Tibial nerve (tissue), 4 donors: ENCODE measurements around the gene SLCO3A1. TPM values are rescaled to one million over a fixed set of nuclear protein-coding genes. Genes with fewer than 3 reads are reported as not detected.

Experiments
- DNase-seq, 2 donors: peaks; one replicate each; pipeline ENCODE4 v3.0.0-alpha.2; 2019; ENCODE audit warnings: low spot score in 2 of 2
- H3K27ac ChIP-seq, 4 donors: fragments of 200-600 bp; sonication (generic) in 3 of 4; one replicate each; pipeline ENCODE4 v1.5.1; 2017 to 2019; ENCODE audit warnings: mild to moderate bottlenecking in 1 of 4
- H3K27me3 ChIP-seq, 2 donors: fragments of 200-600 bp; sonication (generic) in 1 of 2; one replicate each; pipeline versions ENCODE4 v1.5.1 to v1.6.0; 2017 to 2019
- H3K36me3 ChIP-seq, 3 donors: fragments of 200-600 bp; sonication (generic); one replicate each; pipeline ENCODE4 v1.5.1; 2018 to 2019
- H3K4me1 ChIP-seq, 4 donors: fragments of 200-600 bp; sonication (generic) in 3 of 4; one replicate each; pipeline ENCODE4 v1.5.1; 2017 to 2019
- H3K4me3 ChIP-seq, 4 donors: fragments of 200-600 bp; sonication (generic) in 3 of 4; one replicate each; pipeline ENCODE4 v1.5.1; 2017 to 2019; ENCODE audit warnings: mild to moderate bottlenecking in 1 of 4, moderate library complexity in 1 of 4
- H3K9me3 ChIP-seq, 4 donors: fragments of 200-600 bp; sonication (generic) in 3 of 4; one replicate each; pipeline ENCODE4 v1.5.1; 2017 to 2019
- CTCF ChIP-seq, 5 experiments: fragments of 200-600 bp in 3 of 5; fragments of 450-650 bp in 2 of 5; sonication (generic) in 3 of 5; IDR thresholded peaks; one replicate each; pipeline ENCODE4 v1.5.1; 2016 to 2019; ENCODE audit warnings: antibody characterized with exemption in 5 of 5, mild to moderate bottlenecking in 3 of 5, moderate library complexity in 2 of 5
- EP300 ChIP-seq, 2 donors: sonication (generic); formaldehyde crosslinking; IDR thresholded peaks; one replicate each; pipeline ENCODE4 v1.6.1; 2017; ENCODE audit warnings: antibody characterized with exemption in 2 of 2, mild to moderate bottlenecking in 1 of 2
- POLR2A ChIP-seq, 2 donors: fragments of 450-650 bp; IDR thresholded peaks; one replicate each; pipeline ENCODE4 v1.6.1; 2017; ENCODE audit warnings: antibody characterized with exemption in 2 of 2, mild to moderate bottlenecking in 2 of 2, moderate library complexity in 2 of 2
- WGBS, 2 donors: methylation state at CpG; one replicate each; pipeline ENCODE4 v1.1.5; 2018; 5-methylcytosine and 5-hydroxymethylcytosine counted together
- total RNA-seq, 4 donors: library from RNA; depleted of rRNA; stranded (reverse); fragments of >200 nt; gene quantifications; one replicate each; pipeline ENCODE4 v1.1.0, GENCODE V29; 2016

The SLCO3A1 gene
- total RNA-seq, 4 donors from 2014 or later = 13.8 to 20.2 (median 14.3) TPM

- Histone ChIP-seq H3K4me3 (no peak overlapping the region), H3K27ac (no peak overlapping the region), H3K9me3 (peaks cover 0 to 7% (median 3%) of the 10 kb centered on the region in 4 donors), H3K27me3 (no peaks in the 10 kb centered on the region), H3K36me3 (no peaks in the 10 kb centered on the region), H3K4me1 (peaks cover 0 to 7% (median 2%) of the 10 kb centered on the region in 4 donors)
- WGBS, 2 donors = 74 to 83% methylated on average over 5 of the region's 5 CpGs
- no peak for DNase-seq
- TF ChIP-seq CTCF (IDR thresholded peaks at IDR 0.05) (no peak), POLR2A (IDR thresholded peaks at IDR 0.05) (no peak), EP300 (IDR thresholded peaks at IDR 0.05) (no peak)
Observed at GRCh38 chr15:91844928-91845327, 8.6 kb upstream of the SLCO3A1 start.

- Histone ChIP-seq H3K9me3 (peaks cover 0 to 7% (median 3%) of the 10 kb centered on the region in 4 donors), H3K27me3 (no peaks in the 10 kb centered on the region), H3K4me3 (no peak overlapping the region), H3K36me3 (no peaks in the 10 kb centered on the region), H3K27ac (no peak overlapping the region), H3K4me1 (peaks cover 0 to 7% (median 2%) of the 10 kb centered on the region in 4 donors)
- WGBS, 2 donors = 27 to 37% methylated on average over 6 of the region's 6 CpGs
- TF ChIP-seq POLR2A (IDR thresholded peaks at IDR 0.05) = no peak
- no peak for TF ChIP-seq EP300 (IDR thresholded peaks at IDR 0.05)
- TF ChIP-seq CTCF (IDR thresholded peaks at IDR 0.05) = no peak
- DNase-seq = no peak
Observed at GRCh38 chr15:91845720-91846119, 7.8 kb upstream of the SLCO3A1 start.

- WGBS, 2 donors = 27 to 41% methylated on average over 3 of the region's 3 CpGs
- DNase-seq = no peak
Observed at GRCh38 chr15:91849180-91849579, 4.3 kb upstream of the SLCO3A1 start.

GRCh38 chr15:91849749-91850161, 3.8 kb upstream of the SLCO3A1 start:
- H3K4me3 ChIP-seq = no peak overlapping the region
- H3K4me1 ChIP-seq = peaks cover 0 to 28% (median 15%) of the 10 kb centered on the region in 4 donors
- H3K27ac ChIP-seq = no peak overlapping the region
- no peak for TF ChIP-seq EP300 (IDR thresholded peaks at IDR 0.05)
- peak; percentile 46 to 62 (median 57) for TF ChIP-seq CTCF (IDR thresholded peaks at IDR 0.05)
- no peak for TF ChIP-seq POLR2A (IDR thresholded peaks at IDR 0.05)
- no peaks in the 10 kb centered on the region for H3K9me3 ChIP-seq
- H3K36me3 ChIP-seq = no peaks in the 10 kb centered on the region
- no peaks in the 10 kb centered on the region for H3K27me3 ChIP-seq
- DNase-seq = no peak
- 74 to 77% methylated on average over 7 of the region's 7 CpGs for WGBS, 2 donors

More at GRCh38 chr15:91849180-91849579, 4.3 kb upstream of the SLCO3A1 start:
- no peaks in the 10 kb centered on the region for H3K9me3 ChIP-seq
- no peak for TF ChIP-seq CTCF (IDR thresholded peaks at IDR 0.05)
- no peak for TF ChIP-seq EP300 (IDR thresholded peaks at IDR 0.05)
- no peak for TF ChIP-seq POLR2A (IDR thresholded peaks at IDR 0.05)
- H3K4me1 ChIP-seq = peaks cover 0 to 22% (median 13%) of the 10 kb centered on the region in 4 donors
- no peak overlapping the region for H3K27ac ChIP-seq
- no peaks in the 10 kb centered on the region for H3K36me3 ChIP-seq
- H3K4me3 ChIP-seq = no peak overlapping the region
- H3K27me3 ChIP-seq = no peaks in the 10 kb centered on the region

- TF ChIP-seq POLR2A (IDR thresholded peaks at IDR 0.05) (no peak), CTCF (IDR thresholded peaks at IDR 0.05) (peak; percentile 63 to 94 (median 92)), EP300 (IDR thresholded peaks at IDR 0.05) (peak in 1 of 2 donors; percentile 34)
- H3K9me3 ChIP-seq = no peaks in the 10 kb centered on the region
- peak overlapping the region; percentile 82 to 96 (median 91) for H3K27ac ChIP-seq
- H3K36me3 ChIP-seq = no peaks in the 10 kb centered on the region
- 0 to 1% methylated on average over 59 to 67 of the region's 70 CpGs for WGBS, 2 donors
- no peaks in the 10 kb centered on the region for H3K27me3 ChIP-seq
- H3K4me3 ChIP-seq = peak overlapping the region; percentile 48 to 83 (median 66)
- peak; percentile 42 to 68 for DNase-seq
- H3K4me1 ChIP-seq = peaks cover 0 to 48% (median 20%) of the 10 kb centered on the region in 4 donors
Observed at GRCh38 chr15:91852741-91853510, 582 bp upstream of the SLCO3A1 start.
